Glomerular endothelial cell (primary cell): ENCODE results near the gene NACC2. TPM values are rescaled to one million over a fixed set of nuclear protein-coding genes. Genes with fewer than 3 reads are reported as not detected.

Experiments
- DNase-seq: peaks from one replicate; pipeline ENCODE4 v3.0.0-alpha.2; 2011; ENCODE audit warnings: low read depth, low spot score; ENCODE audit errors: extremely low read depth
- total RNA-seq: library from RNA; depleted of rRNA; stranded (reverse); fragments of >200 nt; gene quantifications from 2 replicates; pipeline ENCODE4 v1.2.3, GENCODE V29; 2015

NACC2 gene
- total RNA-seq, result 34.2 and 41.5 TPM in 2 replicates

DNA sequence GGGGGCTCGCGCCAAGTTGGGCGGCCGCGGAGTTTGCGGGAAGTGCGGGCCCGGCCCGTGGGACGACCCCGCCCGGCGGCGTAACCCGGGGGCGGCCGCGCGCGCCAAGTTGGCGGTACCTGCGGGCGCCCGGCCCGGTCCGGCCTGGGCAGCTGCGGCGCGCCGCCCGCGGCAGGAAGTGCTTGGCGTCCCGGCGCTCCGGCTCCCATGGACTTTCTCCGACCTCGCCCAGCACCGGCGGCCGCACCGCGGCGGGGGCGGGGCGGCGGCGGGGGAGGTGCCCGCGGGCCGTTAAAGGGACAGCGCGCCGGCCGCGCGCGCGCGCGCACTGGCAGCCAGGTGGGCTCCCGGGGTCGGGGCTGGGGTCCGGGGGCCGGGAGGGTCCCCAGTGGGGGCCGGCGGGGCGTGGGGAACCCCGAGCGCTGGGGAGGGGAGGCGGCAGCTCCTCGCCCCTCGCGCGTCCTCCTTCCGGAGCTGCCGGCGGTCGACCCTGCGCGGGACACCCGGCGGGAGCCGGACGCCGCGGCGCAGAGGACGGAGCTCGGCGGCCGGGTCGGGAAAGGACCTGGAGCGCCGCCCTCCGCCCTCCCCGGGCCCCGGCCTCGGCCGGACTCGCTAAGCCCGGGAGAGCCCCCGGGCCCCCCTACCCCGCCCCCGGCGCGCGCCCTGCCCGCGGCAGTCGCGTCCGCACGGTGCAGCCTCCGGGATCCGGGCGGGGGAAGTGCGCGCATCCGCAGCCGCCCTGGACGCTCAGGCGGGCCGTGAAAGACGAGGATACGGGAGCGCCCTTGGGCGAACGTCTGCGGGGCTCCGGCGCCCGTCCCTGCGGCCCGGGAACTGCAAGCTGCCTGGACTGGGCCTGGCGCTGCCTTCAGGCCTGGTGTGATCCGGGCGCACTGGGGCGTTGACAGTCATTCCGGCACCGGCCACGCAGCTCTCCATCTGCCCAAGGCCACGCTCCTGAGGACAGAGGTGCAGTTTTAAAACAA, at the start of gene NACC2:
NACC2 (minus strand) TSS at position 220 of the 989 bp plus-strand sequence. CDS start 44,768 bp downstream, outside the sequence.
- no peak for DNase-seq

DNA sequence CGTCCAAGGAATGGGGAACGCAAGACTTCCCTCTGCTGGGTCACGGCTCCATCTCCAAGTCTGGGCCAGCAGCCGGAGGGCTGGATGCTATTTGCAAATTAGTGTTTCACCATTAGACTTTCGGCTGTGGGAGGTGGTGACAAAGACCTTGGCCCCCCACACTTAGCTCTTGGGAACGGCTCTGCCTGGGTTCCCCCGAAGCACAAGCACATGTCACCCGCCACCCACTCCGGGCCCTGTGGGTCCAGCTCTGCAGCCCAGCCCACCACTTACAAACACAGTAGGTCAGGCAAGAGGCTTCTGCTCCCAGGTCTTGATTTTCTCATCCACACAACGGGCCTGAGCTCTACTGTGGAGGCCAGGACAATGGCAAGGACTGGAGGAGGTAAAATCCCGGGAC, 49.4 kb upstream of the NACC2 start:
- no peak for DNase-seq

DNA sequence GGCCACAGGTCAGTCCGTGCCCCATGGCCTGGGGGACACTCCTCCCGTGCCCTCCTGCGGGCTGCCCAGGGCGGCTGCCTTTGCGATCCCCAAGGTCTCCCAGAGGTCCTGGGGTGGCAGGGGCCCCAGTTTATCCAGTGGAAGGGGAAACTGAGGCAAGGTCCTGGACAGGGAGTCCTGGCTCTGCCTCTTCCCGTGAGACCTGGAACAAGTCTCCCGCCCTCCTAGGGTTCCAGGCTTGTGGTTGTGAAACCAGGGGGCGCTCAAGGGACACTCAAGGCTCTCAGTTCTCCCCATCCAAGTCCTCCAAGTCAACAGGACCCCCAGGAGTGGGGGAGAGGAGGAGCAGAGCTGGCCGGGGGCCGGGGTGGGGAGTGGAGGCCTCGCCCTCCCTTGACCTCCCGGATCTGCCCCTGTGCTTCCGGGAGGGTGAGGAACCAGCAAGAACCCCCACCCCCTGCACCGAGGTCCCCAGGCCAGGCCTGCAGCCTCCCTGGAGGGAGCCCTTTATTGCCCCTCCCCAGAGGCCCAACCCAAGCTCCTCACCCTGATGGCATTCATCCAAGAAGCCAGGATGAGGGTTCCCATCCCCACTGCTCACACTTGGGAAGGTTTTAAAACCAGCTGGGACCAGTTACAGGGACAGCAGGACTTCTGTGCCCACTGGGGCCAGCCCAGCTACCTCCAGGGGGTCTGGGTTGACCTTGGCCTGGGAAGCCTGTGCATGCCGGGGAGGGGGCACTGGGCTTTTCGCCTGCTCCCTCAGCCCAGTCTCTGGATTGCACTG, 48.3 kb upstream of the NACC2 start:
- no peak for DNase-seq

DNA sequence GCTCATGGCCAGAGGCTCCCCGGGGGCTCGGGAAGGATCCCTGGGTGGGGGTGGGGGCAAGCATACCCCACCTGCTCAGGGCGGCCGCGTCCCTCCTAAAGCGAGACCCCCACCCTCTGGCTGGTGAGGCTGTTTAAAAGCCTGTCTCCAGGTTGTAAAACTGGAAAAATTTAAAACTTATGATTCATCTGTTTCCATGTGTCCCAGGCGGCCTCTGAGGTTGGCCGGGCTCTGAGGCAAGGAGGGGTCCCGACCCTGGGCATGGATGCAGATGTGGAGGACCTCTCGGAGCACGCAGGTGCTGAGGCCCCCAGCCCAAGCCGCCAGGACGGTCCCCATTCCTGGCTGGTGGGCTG, 47.7 kb upstream of the NACC2 start:
- no peak for DNase-seq

- no peak for DNase-seq
Measured at GRCh38 chr9:136142414-136142796, 47.3 kb upstream of the NACC2 start.

- DNase-seq, result no peak
Measured at GRCh38 chr9:136141682-136142413, 46.8 kb upstream of the NACC2 start.

DNA sequence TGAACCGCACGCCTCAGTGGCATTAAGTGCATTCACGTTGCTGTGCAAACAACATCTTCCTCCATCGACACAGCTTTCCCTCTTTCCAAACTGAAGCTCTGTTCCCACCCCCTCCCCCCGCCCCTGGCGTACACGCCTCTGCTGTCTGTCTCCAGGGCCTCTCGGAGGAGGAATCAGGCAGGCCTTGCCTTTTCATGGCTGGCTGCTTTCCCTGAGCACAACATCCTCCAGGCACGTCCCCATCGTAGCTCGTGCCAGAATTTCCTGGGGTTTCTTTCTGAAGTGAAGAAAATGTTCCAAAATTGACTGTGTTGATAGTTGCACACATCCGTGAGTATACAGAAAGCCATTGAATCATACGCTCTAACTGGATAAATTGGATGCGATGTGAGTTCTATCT, 45.9 kb upstream of the NACC2 start:
- no peak for DNase-seq

DNA sequence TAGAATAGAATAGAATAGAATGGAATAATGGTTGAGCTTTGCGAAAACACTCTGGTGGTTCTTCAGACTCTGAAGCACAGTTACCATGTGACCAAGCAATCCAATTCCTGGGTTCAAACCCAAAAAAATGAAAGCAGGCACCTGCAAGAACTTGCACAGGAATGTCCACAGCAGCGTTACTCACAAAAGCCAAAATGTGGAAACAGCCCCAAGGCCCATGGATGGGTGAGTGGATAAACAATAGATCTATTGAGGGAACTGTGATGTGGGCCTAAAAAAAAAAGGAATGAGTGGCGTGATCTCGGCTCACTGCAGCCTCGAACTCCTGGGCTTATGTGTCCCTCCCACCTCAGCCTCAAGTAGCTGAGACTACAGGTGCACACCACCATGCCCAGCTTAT, 45.0 kb upstream of the NACC2 start:
- no peak for DNase-seq

DNA sequence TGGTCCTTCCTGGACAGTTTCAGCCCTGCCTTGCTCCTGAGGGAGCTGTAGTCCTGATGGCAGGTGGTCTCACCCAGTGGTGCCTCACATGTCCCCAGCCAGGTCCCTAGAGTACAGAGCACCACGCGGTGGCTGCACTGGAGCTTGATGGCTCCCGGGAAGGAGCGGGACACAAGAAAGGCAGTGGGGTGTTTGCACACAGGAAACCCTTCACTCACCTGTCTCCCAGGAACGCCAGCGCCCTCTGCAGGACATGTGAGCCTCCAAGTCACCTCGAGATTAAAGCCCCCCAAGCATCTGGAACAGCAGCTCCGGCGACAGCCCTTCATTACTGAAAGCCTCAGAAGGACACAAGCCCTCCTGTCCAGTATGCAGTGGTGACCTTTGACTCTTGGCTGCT, 43.5 kb upstream of the NACC2 start:
- no peak for DNase-seq

DNA sequence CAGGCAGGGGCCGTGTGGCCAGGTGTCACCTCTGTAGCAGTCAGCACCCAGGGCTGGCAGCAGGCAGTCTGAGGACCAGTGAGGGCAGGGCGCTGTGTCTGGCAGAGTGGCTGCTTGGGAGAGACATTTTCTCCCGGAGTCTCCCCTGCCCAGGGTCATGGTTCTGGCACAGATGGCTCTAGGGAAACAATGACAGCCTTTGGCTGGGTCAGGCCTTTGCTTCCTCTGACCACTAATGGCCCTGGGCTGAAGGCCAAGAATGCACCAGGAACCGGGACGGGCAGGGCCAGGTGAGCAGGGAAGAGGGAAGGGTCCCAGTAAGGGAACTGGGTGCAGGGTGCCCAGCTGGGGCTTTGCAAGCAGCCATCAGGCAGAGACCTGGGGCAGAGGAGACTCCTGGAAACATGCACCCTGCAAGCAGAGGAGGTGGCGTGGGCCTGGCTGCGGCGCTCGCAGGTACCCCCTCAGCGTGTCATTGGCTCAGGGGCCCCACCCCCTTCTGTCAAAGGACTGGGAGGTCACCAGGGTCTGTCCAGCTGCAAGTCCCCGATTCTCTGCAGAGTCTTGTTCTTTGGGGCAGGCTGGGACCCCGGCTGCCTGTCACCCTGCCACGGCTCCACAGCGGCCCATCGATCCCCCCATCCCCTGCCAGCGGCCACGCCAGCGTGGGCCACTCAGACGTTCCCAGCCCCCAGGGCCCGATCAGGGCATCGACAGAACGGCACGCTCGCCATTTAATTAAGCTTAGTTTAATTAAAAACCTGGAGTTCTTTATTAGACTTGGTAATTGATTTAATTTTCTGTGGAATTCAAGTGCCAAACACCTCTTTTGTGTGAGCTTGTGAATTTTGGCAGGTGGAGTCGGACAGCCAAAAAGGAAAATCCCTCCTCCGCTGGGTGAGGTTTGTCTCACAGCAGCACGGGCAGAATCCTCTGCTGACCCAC, 42.5 kb upstream of the NACC2 start:
- no peak for DNase-seq

DNA sequence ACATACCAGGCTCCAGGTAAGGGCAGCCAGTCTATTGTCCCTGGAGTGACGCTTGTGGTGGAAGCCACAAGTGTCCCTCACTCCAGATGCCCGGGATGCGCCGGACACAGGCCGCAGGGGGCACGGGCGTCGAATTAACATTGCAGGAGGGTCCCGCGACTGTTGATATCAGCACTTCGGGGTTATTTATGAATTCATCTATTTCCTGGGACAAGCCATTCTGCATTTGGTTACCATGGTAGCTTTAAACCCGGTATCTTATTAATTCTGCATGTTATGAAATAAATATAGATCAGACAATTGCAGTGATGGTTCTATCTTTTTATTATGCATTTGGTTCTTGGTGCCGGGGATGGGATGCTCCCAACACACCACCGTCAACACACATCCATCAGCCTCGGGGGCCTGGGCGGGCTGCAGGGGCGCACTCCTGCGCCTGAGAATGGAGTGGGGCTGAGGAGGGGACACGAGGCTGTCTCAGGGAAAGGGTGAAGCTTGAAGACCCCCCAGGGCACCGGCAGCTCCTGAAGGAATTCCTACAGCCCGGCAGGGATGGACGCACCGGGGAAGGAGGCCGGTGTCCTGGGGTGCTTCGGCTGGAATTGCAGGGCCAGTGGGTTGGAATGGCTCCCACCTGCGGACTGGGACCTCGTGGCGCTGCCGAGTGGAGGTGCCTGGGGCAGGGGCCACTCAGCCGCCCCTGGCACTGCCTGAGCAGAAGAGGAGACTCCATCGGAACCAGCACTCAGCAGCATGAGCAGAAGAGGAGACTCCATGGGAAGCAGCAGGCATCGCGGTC, 41.2 kb upstream of the NACC2 start:
- no peak for DNase-seq

DNA sequence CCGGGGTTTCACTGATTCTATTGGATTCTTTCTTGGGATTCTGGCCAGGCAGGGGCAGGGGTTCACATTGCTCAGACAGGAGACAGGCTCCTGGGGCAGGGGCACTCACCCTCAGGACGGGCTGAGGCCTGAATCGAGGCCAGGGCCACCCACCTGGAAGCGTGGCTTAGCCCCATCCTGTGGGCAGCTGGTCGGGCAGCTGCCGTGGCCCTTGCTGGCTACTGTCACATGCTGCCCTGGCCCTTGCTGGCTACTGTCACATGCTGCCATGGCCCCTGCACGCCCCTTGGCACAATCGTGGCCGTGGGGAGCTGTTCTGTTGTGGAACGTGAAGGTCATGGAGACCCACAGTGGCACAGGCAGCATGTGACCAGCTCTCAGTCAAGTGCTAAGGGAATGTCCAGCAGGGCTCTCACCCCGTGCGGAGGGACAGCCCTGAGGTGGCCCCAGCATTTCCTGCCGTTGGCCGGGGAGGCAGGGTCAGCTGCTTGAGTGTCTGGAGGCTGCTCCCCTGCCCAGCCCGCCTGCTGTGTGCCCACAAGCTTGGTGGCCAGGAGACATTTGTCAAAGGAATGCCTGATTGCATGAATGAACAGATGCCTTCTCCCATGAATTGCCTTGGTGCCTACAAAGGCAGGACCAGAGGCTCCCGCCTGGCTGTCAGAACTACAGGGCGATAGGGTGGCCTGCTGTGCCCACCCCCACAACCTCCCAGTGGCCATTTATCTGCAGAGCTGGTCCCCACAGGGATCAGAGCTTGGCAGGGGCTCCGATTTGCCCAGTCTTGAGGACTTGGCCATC, 40.4 kb upstream of the NACC2 start:
- no peak for DNase-seq

- DNase-seq, result no peak
Measured at GRCh38 chr9:136133959-136134484, 38.9 kb upstream of the NACC2 start.

- no peak for DNase-seq
Measured at GRCh38 chr9:136133191-136133958, 38.3 kb upstream of the NACC2 start.

- DNase-seq, result no peak
Measured at GRCh38 chr9:136132512-136133050, 37.5 kb upstream of the NACC2 start.

DNA sequence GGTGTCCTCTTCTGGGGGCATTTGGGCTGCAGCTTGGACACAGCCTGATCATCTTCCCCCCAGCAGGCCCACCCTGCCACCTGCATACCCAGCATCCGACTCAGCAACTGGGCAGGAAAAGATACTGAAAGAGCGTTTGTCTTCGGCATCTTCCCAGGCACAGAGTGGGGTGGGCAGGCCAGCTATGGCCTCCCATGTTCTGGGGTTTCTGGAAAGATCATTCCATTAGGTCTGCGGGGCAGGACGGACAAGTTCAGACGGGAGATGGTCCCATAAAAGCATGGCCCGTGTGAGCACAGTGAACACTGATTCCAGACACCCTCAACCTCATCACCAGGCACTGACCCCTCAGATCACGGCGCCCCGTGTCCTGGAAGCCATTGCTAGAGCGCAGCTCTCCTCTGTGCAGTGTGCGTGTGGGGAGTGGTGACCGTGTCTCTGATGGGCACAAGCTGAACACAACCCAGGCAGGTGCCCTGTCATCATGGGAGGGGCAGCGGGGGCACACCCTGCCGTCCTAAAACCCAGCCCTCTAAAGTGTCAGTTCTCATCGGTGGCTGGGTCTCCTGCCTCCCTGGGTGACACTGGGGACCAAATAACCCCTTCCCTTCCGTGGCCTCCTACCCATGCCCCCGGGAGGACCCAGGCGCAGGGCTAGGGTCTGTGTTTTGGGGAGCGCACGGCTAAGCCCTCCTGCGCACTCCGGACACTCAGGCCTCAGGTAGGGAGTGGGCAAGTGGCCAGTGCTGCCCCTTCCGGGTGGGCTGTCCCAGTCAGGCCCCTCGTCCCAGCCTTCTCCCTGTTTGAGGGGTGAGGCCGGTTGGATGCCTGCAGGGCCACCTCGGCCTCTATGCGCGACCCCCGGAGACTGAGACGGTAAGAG, 36.8 kb upstream of the NACC2 start:
- DNase-seq, result no peak
